Caco-2 (cell line): Measurements from ENCODE around the gene EMC10. TPM values are rescaled to one million over a fixed set of nuclear protein-coding genes. Genes with fewer than 3 reads are reported as not detected.
"Not testable (repeated sequence)": the region's sequence is repeated elsewhere in the genome, so short reads cannot be mapped to it uniquely, and the experiment has no call there.

Experiments used
- BruUV-seq: library from RNA; stranded (reverse); fragments of 400-500 nt; replicated peaks from 2 replicates; lab custom pipeline; 2021; lab: Mats Ljungman, UMichigan
- CTCF ChIA-PET: fragments of 300-600 bp; sonication (Branson Sonifier 250); formaldehyde crosslinking; loops from one replicate; lab custom pipeline; 2022; ENCODE audit warnings: antibody characterized with exemption; lab: Charles Lee
- POLR2A ChIA-PET: fragments of 300-600 bp; sonication (Branson Sonifier 250); formaldehyde crosslinking; loops from one replicate; lab custom pipeline; 2022; ENCODE audit warnings: antibody characterized with exemption; lab: Charles Lee
- DNase-seq, 2 experiments: peaks; one replicate each; pipeline versions ENCODE4 v3.0.0 to v3.0.0-alpha.2; 2020 to 2022
- H3K27me3 ChIP-seq: replicated peaks from 2 replicates; pipeline ENCODE4 v1.6.0; 2011; ENCODE audit warnings: low read length; ENCODE audit not compliant: control insufficient read depth, insufficient read depth
- H3K36me3 ChIP-seq: 2 replicates; pipeline ENCODE4 v1.5.1; 2011; ENCODE audit warnings: low read length; ENCODE audit not compliant: control insufficient read depth, insufficient read depth
- H3K4me1 ChIP-seq: fragments of 250-450 bp; sonication (Bioruptor Pico); 2 replicates; pipeline ENCODE4 v1.5.1; 2020; ENCODE audit warnings: mild to moderate bottlenecking
- H3K4me3 ChIP-seq: 2 replicates; pipeline ENCODE4 v1.5.1; 2011; ENCODE audit warnings: low read depth, mild to moderate bottlenecking, control low read depth, low read length
- H3K9me3 ChIP-seq: fragments of 250-450 bp; sonication (Bioruptor Pico); 2 replicates; pipeline ENCODE4 v1.5.1; 2020; ENCODE audit warnings: mild to moderate bottlenecking, moderate library complexity
- H3K27ac Mint-ChIP-seq: one replicate; pipeline ENCODE4 v1.8.0; 2022; ENCODE audit warnings: mixed read lengths; ENCODE audit not compliant: unreplicated experiment
- H3K27me3 Mint-ChIP-seq: one replicate; pipeline ENCODE4 v1.8.0; 2022; ENCODE audit warnings: mixed read lengths; ENCODE audit not compliant: insufficient read depth, unreplicated experiment
- H3K36me3 Mint-ChIP-seq: one replicate; pipeline ENCODE4 v1.8.0; 2022; ENCODE audit warnings: mild to moderate bottlenecking, mixed read lengths; ENCODE audit not compliant: insufficient read depth, unreplicated experiment
- H3K4me1 Mint-ChIP-seq: one replicate; pipeline ENCODE4 v1.8.0; 2022; ENCODE audit warnings: low read depth, mixed read lengths; ENCODE audit not compliant: unreplicated experiment
- H3K4me3 Mint-ChIP-seq: one replicate; pipeline ENCODE4 v1.8.0; 2022; ENCODE audit warnings: mild to moderate bottlenecking, moderate library complexity, mixed read lengths; ENCODE audit not compliant: unreplicated experiment
- H3K9me3 Mint-ChIP-seq: one replicate; pipeline ENCODE4 v1.8.0; 2022; ENCODE audit warnings: mixed read lengths; ENCODE audit not compliant: unreplicated experiment
- CTCF ChIP-seq, 2 experiments: fragments of 200-600 bp in 1 of 2; IDR thresholded peaks; 1 replicate in 1 of 2; 2 replicates in 1 of 2; pipeline versions ENCODE4 v1.5.1 to v1.8.0; 2011 to 2022; ENCODE audit warnings: antibody characterized with exemption in 1 of 2, control low read depth in 1 of 2, inconsistent platforms in 1 of 2, low read depth in 1 of 2, low read length in 1 of 2, mild to moderate bottlenecking in 1 of 2, moderate library complexity in 1 of 2; ENCODE audit not compliant: insufficient read depth in 1 of 2, severe bottlenecking in 1 of 2, unreplicated experiment in 1 of 2
- intact Hi-C: fragments of 100-400 bp; cut with micrococcal nuclease; formaldehyde crosslinking; loops from one replicate; pipeline ENCODE4 v1.10.0; 2022; ENCODE audit not compliant: unreplicated experiment
- total RNA-seq: library from RNA; stranded (reverse); gene quantifications from 2 replicates; pipeline ENCODE4 v1.2.3, GENCODE V29; 2022

EMC10 gene
- total RNA-seq, 1 experiment from 2014 or later: 42.9 TPM

GRCh38 chr19:50467566-50467965, 8.7 kb upstream of the EMC10 start:
- intact Hi-C loops: no loop called here
- Mint-ChIP-seq H3K27me3 (no peaks in the 10 kb centered on the region), H3K36me3 (no peaks in the 10 kb centered on the region), H3K4me3 (no peak overlapping the region), H3K4me1 (no peaks in the 10 kb centered on the region), H3K27ac (no peak overlapping the region), H3K9me3 (no peaks in the 10 kb centered on the region)
- Histone ChIP-seq H3K4me3 (no peak overlapping the region), H3K9me3 (no peaks in the 10 kb centered on the region), H3K36me3 (no peaks in the 10 kb centered on the region), H3K27me3 (no peaks in the 10 kb centered on the region), H3K4me1 (peaks cover 6% of the 10 kb centered on the region; the same call in 1 of the 2 replicates)
- DNase-seq: no peak
- no TSS peak for BruUV-seq
- TF ChIP-seq CTCF (IDR thresholded peaks at IDR 0.05; ENCODE audit: insufficient read depth in 1 of 2, low read depth in 1 of 2, low read length in 1 of 2, severe bottlenecking in 1 of 2, unreplicated experiment in 1 of 2): no peak
- CTCF ChIA-PET: interaction anchor here (0.5 kb wide), 1 partner anchor 141 kb away, joined by 12 read pairs; no protein-coding TSS in a partner anchor
- POLR2A ChIA-PET: no interaction called here

GRCh38 chr19:50468818-50469217, 7.5 kb upstream of the EMC10 start:
- no peak for TF ChIP-seq CTCF (IDR thresholded peaks at IDR 0.05; ENCODE audit: insufficient read depth in 1 of 2, low read depth in 1 of 2, low read length in 1 of 2, severe bottlenecking in 1 of 2, unreplicated experiment in 1 of 2)
- BruUV-seq: no TSS peak
- Mint-ChIP-seq H3K27ac (no peak overlapping the region), H3K4me3 (no peak overlapping the region), H3K27me3 (no peaks in the 10 kb centered on the region), H3K9me3 (no peaks in the 10 kb centered on the region), H3K4me1 (no peaks in the 10 kb centered on the region), H3K36me3 (no peaks in the 10 kb centered on the region)
- Histone ChIP-seq H3K36me3 (no peaks in the 10 kb centered on the region), H3K27me3 (no peaks in the 10 kb centered on the region), H3K9me3 (no peaks in the 10 kb centered on the region), H3K4me3 (no peak overlapping the region), H3K4me1 (peaks cover 6% of the 10 kb centered on the region; the same call in 1 of the 2 replicates)
- POLR2A ChIA-PET: no interaction called here
- DNase-seq: no peak
- CTCF ChIA-PET: interaction anchor here (0.5 kb wide), 1 partner anchor 1679 kb away, joined by 3 read pairs; no protein-coding TSS in a partner anchor
- intact Hi-C loops: no loop called here

GRCh38 chr19:50473336-50473735, 3.0 kb upstream of the EMC10 start:
- CTCF ChIA-PET, H3K4me1 ChIP-seq, H3K36me3 ChIP-seq, H3K9me3 ChIP-seq, H3K27ac Mint-ChIP-seq, H3K4me3 ChIP-seq, H3K4me1 Mint-ChIP-seq, DNase-seq, H3K4me3 Mint-ChIP-seq, H3K27me3 Mint-ChIP-seq, intact Hi-C loops, H3K27me3 ChIP-seq, H3K9me3 Mint-ChIP-seq, POLR2A ChIA-PET, BruUV-seq: not testable (repeated sequence)
- peaks cover 30% of the 10 kb centered on the region for H3K36me3 Mint-ChIP-seq
